GM12801 (cell line): ENCODE results near the gene ADGRD1.

ENCODE experiments used
- CTCF ChIP-seq: IDR thresholded peaks from one replicate; pipeline ENCODE4 v1.5.1; 2011; ENCODE audit warnings: control low read depth; ENCODE audit not compliant: insufficient read length; ENCODE audit errors: extremely low read depth

ADGRD1 gene

DNA sequence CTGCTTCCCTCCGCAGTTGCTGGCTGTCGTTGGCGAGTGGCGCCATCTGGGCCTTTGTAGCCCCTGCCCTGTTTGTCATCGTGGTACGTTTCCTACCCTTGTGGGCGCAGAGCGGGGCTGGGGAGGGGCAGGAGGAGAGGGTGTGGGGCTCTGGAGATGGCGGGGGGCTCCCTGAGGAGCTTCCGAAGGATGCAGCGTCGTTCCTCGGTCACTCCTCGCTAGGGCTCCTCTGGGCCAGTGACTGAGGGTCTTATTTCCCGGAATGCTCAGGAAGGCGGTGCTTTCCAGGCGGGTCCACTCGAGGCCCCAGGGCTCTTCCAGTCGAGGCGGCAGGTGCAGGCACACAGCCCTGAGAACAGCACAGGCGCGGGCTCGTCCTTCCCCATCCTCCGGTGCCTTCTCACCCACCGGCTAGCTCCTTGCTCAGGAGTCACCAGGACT lies 167.1 kb downstream of the ADGRD1 start:
- TF ChIP-seq CTCF: no peak

DNA sequence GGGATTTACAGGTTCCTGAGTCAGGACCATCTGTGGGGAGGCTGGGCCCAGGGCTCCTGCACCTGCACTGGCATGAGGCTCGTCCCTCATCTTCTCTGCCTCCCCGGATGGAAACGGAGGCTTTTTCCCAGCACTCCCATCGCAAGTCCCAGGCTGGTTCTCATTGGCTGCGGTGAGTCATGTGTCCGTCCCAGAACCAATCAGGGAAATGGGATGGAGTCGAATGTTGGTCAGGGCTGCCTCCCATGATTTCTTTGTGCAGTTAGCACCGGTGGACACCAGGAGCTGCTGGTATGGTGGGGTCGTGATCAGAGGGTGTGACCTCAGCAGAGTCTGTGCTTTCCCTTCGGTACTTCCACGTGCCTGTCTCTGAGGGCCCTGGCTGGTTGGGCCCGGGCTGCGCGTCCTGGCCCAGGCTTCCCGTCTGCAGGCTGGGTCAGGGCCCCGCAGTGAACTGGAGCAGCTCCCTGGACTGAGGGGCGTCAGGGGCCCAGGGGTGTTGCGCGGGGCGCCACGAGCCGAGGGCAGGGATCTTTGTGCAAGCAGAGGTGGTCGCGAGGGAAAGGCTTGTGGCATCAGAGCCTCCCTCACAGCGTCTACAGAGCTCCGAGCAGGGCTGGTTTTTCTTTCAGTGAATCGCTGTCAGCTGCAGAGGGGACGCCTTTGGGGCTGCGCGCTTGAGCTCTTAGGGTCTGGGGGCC lies 168.1 kb downstream of the ADGRD1 start:
- no peak for TF ChIP-seq CTCF

- no peak for TF ChIP-seq CTCF
Measured at GRCh38 chr12:131122631-131123030, 168.9 kb downstream of the ADGRD1 start.

GRCh38 chr12:131123817-131124216 lies 170.1 kb downstream of the ADGRD1 start:
- TF ChIP-seq CTCF: no peak

DNA sequence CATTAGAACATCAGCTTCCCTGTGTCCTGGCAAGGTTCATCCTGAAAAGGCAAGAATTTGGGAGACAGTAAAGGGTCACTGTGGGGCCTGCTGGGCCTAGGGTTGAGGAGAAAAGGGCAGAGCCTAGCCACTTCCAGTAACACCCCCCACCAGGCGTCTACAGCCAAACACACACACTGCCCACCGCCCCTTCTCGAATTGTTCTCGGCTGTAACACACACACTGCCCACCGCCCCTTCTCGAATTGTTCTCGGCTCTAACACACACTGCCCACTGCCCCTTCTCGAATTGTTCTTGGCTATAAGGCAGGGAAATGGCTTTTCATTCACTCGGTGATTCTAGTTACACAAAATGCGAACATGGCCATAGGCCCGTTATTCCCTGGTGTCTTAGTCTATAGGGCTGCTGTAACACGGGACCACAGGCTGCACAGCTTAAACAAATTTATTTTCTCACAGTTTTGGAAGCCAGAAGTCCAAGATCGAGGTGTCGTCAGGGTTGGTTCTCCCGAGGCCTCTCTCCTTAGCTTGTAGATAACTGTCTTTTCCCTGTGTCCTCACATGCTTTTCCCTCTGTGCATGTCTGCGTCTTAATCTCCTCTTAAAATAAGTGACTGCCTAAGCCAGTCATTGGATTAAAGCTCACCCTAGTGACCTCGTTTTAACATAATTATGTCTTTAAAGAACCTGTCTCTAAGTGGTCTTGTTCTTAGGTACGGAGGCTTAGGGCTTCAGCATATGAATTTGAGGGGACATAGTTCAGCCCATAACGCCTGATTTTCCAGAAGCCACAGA lies 171.0 kb downstream of the ADGRD1 start:
- TF ChIP-seq CTCF: no peak

DNA sequence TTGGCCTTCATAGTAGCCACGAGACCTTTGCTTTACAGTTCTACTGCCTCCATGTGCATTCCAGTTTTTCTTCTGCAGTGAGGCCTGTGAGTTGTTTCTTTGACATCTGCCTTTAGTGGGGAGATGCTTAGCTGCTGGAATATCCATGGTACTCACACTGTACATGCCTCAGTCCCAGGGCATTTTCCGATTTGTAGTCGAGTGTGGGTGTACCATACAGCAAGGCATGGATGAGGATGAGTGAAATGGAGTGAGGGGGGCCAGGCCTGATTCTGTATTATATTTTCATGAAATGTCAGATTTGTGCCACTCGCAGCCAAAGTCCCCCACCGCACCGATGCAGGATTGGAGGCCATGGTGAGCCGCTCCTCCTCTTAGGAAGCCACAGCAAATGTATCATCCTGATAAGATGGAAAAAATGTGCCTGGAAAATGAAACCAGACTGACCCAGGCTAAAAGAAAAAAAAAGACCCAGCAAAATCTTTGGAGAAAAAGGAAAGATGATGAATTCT lies 173.0 kb downstream of the ADGRD1 start:
- TF ChIP-seq CTCF: no peak

DNA sequence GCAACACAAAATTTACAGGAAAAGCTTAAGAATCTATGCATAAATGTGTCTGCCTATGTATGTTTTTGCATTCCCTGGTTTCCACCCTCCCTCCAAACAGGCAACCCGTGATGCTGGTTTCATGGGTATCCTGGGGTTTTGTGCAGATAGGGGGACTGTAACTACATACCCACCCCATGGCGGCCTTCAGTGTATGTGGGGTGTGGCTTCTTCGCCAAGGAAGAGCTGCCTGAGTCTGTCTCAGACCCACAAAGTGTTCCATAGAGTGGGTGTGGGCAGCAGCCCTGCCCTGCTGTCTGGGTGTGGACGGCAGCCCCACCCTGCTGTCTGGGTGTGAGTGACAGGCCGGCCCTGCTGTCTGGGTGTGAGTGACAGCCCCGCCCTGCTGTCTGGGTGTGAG lies 174.8 kb downstream of the ADGRD1 start:
- TF ChIP-seq CTCF: no peak
